ENCODE results near the gene GOLGA6L25. TPM values are rescaled to one million over a fixed set of nuclear protein-coding genes. Genes with fewer than 3 reads are reported as not detected.
"Not testable (repeated sequence)": the region's sequence is repeated elsewhere in the genome, so short reads cannot be mapped to it uniquely, and the experiment has no call there.

Gene GOLGA6L25, protein sequence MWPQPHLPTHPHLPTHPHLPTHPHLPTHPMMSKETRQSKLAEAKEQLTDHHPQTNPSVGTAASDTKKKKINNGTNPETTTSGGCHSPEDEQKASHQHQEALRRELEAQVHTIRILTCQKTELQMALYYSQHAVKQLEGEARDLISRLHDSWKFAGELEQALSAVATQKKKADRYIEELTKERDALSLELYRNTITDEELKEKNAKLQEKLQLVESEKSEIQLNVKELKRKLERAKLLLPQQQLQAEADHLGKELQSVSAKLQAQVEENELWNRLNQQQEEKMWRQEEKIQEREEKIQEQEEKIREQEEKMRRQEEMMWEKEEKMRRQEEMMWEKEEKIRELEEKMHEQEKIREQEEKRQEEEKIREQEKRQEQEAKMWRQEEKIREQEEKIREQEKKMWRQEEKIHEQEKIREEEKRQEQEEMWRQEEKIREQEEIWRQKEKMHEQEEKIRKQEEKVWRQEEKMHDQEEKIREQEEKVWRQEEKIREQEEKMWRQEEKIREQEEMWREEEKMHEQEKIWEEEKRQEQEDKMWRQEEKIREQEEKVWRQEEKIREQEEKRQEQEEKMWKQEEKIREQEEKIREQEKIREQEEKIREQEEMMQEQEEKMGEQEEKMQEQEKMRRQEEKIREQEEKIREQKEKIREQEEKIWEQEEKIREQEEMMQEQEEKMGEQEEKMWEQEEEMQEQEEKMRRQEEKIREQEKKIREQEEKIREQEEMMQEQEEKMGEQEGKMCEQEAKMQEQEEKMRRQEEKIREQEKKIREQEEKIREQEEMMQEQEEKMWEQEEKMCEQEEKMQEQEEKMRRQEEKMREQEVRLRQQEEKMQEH
- not detected in 2 replicates for total RNA-seq (2014; rRNA removed; shearing (Covaris generic))

DNA sequence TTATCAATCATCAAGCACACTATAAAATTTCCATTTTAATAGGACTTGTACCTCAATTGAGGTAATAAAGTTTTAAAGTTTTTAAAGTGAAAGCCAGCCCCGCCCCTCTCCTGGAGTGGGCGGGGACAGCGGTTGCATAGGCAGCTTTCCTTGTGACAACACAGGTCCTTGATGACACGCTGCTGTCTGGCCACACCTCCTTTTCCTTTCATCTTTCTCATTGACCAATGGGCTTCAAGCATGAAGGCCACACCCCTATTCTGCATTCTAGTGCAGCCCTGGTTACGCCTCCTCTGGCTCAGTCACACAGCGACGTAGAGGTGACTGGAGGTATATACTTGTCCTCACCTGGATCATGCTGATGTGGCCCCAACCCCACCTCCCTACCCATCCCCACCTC lies at the start of gene GOLGA6L25:
GOLGA6L25 (plus strand) TSS at position 301 of the 400 bp plus-strand sequence; CDS start at position 362, 61 bp downstream.
- DNase-seq (ENCODE audit: low read depth in 1 of 2, low spot score in 2 of 2); H3K4me3 ChIP-seq; H3K4me1 ChIP-seq (replicated peaks): not testable (repeated sequence)

DNA sequence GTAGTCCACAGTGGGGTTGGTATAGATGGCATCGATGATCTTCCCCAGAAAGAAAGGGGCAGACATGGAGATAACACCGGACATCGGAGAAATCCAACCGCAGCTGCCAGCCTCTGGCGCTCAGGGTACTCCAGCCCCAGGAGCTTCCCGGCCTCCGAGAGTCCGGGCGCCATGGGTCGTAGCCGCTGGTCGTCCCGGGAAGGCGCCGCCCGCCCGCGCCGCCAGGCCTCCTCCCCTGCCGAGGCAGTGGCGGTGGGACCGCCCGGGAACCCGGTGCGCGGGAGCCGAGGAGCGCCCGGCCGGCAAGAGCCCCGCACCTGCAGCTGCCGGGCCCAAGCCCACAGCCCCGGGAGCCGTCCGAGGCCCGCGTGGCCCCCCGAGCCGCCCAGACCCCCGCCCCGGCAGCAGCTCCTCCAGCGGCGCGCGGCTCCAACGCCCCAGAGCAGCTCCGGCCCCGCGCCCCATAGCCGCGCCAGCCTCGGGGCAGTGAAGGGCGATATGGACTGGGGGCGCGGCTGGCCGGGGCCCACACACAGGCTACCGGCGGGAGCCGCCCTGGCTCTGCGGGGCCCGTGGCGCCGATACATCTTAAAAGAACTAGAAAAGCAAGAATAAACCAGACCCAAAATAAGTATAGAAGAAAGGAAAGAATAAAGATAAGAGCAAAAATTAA lies 45.0 kb upstream of the GOLGA6L25 start:
- H3K9me3 ChIP-seq (replicated peaks); H3K27me3 ChIP-seq (replicated peaks); DNase-seq (ENCODE audit: low read depth in 1 of 2, low spot score in 2 of 2); H3K27ac ChIP-seq; H3K36me3 ChIP-seq; H3K4me1 ChIP-seq (replicated peaks); H3K4me3 ChIP-seq: not testable (repeated sequence)

More for the DNA sequence above, at the start of gene GOLGA6L25:
- not testable (repeated sequence) for H3K27ac ChIP-seq; H3K27me3 ChIP-seq (replicated peaks); H3K9me3 ChIP-seq (replicated peaks); H3K36me3 ChIP-seq

DNA sequence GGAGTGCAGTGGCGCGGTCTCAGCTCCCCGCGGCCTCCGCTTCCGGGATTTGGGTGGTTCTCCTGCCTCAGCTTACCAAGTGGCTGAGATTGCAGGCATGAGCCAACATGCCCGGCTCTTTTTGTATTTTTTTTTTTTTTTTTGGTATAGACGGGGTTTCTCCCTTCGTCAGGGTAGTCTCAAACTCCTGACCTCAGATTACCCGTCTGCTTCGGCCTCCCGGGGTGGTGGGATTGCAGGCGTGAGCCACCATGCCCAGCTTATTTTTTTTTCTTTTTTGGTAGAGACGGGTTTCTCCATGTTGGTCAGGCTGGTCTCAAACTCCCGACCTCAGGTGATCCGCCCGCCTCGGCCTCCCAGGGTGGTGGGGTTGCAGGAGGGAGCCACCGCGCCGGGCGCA lies 39.2 kb upstream of the GOLGA6L25 start:
- H3K4me1 ChIP-seq (replicated peaks); H3K4me3 ChIP-seq; DNase-seq (ENCODE audit: low read depth in 1 of 2, low spot score in 2 of 2): not testable (repeated sequence)

DNA sequence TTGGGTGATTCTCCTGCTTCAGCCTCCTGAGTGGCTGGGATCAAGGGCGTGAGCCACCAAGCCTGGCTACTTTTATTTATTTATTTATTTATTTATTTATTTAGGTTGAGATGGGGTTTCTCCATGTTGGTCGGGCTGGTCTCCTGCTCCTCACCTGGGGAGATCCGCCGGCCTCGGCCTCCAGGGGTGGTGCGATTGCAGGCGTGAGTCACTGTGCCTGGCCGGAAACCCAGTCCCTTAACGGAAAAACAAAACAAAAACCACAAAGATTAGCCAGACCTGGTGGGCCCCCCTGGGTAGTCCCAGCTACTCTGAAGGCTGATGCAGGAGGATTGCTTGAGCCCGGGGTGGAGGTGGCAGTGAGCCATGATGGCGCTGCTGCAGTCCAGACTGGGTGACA lies 38.2 kb upstream of the GOLGA6L25 start:
- not testable (repeated sequence) for H3K4me1 ChIP-seq (replicated peaks); H3K4me3 ChIP-seq; H3K27ac ChIP-seq; H3K27me3 ChIP-seq (replicated peaks); H3K36me3 ChIP-seq; H3K9me3 ChIP-seq (replicated peaks); DNase-seq (ENCODE audit: low read depth in 1 of 2, low spot score in 2 of 2)

More for the DNA sequence above, 39.2 kb upstream of the GOLGA6L25 start:
- not testable (repeated sequence) for H3K27me3 ChIP-seq (replicated peaks); H3K9me3 ChIP-seq (replicated peaks); H3K36me3 ChIP-seq; H3K27ac ChIP-seq

DNA sequence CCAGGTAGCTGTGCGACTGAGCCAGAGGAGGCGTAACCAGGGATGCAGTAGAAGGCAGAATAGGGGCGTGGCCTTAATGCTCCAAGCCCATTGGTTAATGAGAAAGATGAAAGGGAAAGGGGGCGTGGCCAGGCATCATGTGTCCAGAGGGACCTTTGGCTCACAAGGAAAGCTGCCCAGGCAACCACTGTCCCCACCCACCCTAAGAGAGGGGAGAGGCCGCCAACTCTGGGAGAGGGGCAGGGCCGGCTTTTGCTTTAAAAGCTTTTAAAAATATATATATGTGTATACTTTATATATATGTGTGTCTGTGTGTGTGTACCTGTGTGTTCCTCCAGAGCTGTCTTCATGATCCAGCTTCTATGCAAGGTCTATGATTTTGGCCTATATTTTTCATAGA lies 20.4 kb upstream of the GOLGA6L25 start, which contains the start of gene GOLGA8G:
GOLGA8G (minus strand) TSS at position 18 of the 400 bp plus-strand sequence. CDS start 62 bp downstream, outside the sequence.
- H3K4me1 ChIP-seq (replicated peaks); H3K9me3 ChIP-seq (replicated peaks); DNase-seq (ENCODE audit: low read depth in 1 of 2, low spot score in 2 of 2); H3K36me3 ChIP-seq; H3K27me3 ChIP-seq (replicated peaks); H3K4me3 ChIP-seq; H3K27ac ChIP-seq: not testable (repeated sequence)

DNA sequence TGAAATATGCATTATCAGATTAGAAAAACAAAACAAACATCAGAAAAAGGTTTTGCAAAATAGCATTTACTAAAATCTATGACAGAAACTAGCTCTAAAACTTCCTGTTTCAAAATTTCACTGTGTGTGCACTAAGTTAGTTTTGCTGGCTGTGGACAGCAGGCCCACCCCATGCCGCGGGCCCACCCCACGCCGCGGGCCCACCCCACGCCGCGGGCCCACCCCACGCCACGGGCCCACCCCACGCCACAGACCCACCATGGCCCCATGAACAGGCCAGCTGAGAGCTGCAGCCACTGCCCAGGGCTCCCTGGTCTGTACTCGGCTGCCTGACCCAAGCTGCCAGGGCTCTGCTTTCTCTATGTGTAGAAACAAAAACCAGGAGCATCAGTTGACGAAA lies 20.0 kb downstream of the GOLGA6L25 start:
- H3K27me3 ChIP-seq (replicated peaks); H3K4me1 ChIP-seq (replicated peaks); H3K27ac ChIP-seq; H3K4me3 ChIP-seq; H3K36me3 ChIP-seq; DNase-seq (ENCODE audit: low read depth in 1 of 2, low spot score in 2 of 2); H3K9me3 ChIP-seq (replicated peaks): not testable (repeated sequence)

DNA sequence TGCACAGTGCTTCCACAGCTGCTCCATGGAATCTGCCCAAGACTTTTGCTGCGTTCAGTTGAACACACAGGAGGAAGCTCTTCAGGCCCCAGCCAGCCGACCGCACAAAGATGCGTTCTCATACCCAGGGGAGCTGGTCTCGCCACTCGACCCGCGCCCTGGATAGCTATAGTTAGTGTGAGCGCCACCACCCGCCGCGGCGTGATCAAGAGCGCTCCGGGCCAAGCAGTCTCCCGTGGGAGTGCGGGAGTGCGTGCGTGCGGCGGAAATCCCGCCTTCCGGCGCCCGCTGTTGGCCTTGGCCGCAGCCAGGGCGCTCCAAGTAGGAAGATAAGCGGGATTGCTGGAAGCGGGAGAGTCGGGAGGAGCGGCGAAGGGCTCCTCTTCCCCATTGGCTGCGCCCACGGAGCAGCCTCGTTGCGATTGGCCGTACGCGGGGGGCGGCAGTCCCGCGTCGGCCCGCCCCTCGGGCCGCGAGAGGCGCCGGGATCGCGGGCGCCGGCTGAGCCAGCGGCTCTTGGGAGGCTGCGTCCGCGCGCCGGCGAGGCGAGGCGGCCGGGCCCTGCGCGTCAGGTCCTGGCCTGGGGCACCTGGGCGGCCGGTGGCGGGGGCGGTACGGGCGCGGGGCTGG lies 35.7 kb downstream of the GOLGA6L25 start:
- DNase-seq (ENCODE audit: low read depth in 1 of 2, low spot score in 2 of 2); H3K27me3 ChIP-seq (replicated peaks); H3K4me1 ChIP-seq (replicated peaks); H3K9me3 ChIP-seq (replicated peaks); H3K4me3 ChIP-seq; H3K36me3 ChIP-seq; H3K27ac ChIP-seq: not testable (repeated sequence)

DNA sequence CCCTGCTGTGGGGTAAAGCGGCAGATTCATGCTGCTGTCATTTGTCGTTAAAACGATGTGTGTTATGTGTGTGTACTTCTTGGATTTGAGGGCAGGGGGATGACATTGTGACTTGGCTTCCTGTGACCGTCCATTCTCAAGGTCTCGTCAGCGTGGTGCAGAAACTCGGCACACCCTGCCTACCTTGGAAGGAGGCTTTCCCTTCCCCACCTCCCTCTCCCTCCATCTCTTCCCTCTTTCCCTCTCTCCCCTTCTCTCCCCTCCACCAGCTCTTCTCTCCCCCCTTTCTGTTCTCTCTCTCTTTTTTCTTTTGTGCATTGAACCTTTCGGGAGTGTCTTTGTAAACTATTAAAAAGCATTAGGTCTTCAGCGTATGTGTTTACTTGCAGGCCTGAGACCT lies 36.4 kb downstream of the GOLGA6L25 start:
- not testable (repeated sequence) for H3K36me3 ChIP-seq; H3K27ac ChIP-seq; H3K27me3 ChIP-seq (replicated peaks)

DNA sequence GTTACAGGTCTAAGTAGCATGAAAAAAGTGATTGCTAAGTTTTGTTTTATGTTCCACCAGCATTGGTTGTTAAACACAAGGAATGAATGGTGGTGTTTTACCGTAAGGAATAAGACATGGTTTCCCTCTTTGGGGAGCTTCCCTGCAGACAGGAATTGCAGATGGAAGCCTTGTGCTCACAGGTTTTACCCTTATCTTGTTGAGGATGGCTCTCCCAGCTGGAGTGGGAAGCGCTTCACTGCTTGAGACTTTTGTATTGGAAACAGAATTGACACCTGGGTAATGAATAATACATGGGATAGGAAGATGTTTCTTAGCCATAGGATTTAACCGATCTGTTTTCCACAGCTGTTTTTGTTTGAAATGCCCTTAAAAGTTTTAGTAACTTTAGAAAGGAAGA lies 39.0 kb downstream of the GOLGA6L25 start:
- not testable (repeated sequence) for H3K9me3 ChIP-seq (replicated peaks); H3K4me3 ChIP-seq; H3K36me3 ChIP-seq; DNase-seq (ENCODE audit: low read depth in 1 of 2, low spot score in 2 of 2); H3K4me1 ChIP-seq (replicated peaks); H3K27me3 ChIP-seq (replicated peaks); H3K27ac ChIP-seq

More for the DNA sequence above, 36.4 kb downstream of the GOLGA6L25 start:
- H3K4me1 ChIP-seq (replicated peaks); DNase-seq (ENCODE audit: low read depth in 1 of 2, low spot score in 2 of 2); H3K9me3 ChIP-seq (replicated peaks): not testable (repeated sequence)
- H3K4me3 ChIP-seq = peak overlapping the region; percentile 34

DNA sequence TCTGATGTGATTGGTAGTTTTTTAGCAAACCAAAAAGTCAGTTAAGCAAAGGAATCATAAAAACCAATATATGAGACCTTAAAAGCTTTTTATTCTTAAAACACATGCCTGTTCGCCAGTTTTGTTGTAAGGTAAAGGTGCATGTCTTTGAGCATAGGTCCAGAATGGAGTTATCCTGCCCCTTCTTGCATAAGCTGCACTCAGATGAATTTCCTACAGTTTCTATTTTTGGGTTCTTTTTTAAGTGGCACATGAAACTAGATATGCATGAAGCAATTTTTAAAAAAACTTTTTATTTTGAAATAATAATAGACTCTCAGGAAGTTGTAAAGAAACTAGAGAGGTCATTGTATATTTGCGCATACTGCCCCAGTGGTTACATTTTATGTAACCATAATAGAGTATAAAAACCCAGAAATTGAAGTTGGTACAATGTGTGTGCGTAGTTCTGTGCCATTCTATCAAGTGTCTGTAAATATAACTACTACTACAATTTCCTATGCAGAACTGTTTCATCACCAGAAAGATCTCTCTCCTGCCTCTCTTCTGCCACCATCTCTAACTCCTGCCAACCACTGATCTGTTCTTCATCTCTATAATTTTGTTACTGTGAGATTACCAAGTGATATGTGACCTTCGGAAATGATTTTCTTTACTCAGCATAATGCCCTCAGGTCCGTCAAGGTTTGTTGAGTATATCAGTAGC lies 40.2 kb downstream of the GOLGA6L25 start:
- H3K4me1 ChIP-seq (replicated peaks); H3K36me3 ChIP-seq; H3K9me3 ChIP-seq (replicated peaks); H3K27me3 ChIP-seq (replicated peaks); H3K4me3 ChIP-seq; DNase-seq (ENCODE audit: low read depth in 1 of 2, low spot score in 2 of 2); H3K27ac ChIP-seq: not testable (repeated sequence)

DNA sequence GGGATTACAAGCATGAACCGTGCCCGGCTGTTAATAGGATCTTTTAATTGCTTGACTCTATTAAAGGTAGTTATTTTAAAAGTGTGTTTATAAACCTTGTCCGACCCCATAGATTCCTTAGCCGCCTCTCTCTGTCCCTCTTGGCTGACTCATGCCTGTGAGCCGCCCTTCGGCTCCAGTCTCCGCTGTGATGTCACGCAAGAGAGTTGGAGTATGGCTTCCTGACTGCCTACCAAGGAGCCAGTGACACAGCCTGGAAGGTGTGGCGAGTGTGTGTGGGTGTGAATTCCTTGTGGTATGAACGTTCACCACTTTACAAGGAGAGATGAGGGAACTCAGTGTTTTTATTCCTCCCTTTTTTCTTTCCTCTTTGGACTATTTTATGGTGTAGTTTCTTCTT lies 44.1 kb downstream of the GOLGA6L25 start:
- H3K27me3 ChIP-seq (replicated peaks); DNase-seq (ENCODE audit: low read depth in 1 of 2, low spot score in 2 of 2); H3K9me3 ChIP-seq (replicated peaks); H3K4me1 ChIP-seq (replicated peaks); H3K4me3 ChIP-seq; H3K36me3 ChIP-seq; H3K27ac ChIP-seq: not testable (repeated sequence)

DNA sequence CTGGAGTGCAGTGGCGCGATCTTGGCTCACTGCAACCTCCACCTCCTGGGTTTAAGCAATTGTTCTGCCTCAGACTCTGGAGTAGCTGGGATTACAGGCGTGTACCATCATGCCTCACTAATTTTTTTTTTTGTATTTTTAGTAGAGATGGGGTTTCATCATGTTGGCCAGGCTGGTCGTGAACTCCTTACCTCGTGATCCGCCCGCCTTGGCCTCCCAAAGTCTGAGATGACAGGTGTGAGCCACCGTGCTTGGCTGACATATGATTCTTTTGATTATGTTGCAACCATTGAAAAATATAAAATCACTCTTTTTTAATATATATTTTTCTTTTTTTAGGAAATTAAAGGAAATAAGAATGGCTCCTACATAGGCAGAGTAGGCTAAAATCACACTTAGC lies 44.8 kb downstream of the GOLGA6L25 start:
- not testable (repeated sequence) for H3K27ac ChIP-seq; H3K27me3 ChIP-seq (replicated peaks); DNase-seq (ENCODE audit: low read depth in 1 of 2, low spot score in 2 of 2); H3K4me1 ChIP-seq (replicated peaks); H3K4me3 ChIP-seq; H3K9me3 ChIP-seq (replicated peaks); H3K36me3 ChIP-seq

DNA sequence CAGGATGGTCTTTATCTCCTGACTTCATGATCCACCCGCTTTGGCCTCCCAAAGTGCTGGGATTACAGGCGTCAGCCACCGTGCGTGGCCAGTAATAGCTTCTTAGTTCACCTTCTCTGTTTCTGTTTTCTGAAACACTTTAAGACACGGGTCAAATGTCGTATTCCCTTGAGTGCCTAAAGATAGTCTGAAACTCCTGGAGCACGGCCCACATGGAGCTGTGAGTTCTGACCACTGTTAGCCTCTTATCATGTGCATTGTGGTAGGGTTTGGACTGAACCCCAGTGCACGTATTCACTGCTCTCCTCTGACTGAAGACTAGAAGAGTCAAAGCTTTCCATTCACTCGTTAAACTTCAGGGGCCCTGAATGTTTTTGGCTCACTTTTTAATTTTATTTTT lies 48.8 kb downstream of the GOLGA6L25 start:
- not testable (repeated sequence) for H3K27ac ChIP-seq; DNase-seq (ENCODE audit: low read depth in 1 of 2, low spot score in 2 of 2); H3K36me3 ChIP-seq; H3K4me1 ChIP-seq (replicated peaks); H3K4me3 ChIP-seq; H3K9me3 ChIP-seq (replicated peaks); H3K27me3 ChIP-seq (replicated peaks)

Measured in SJSA1 (cell line).